Body of pancreas (tissue), 4 donors: ENCODE measurements around the gene TCF12. TPM values are rescaled to one million over a fixed set of nuclear protein-coding genes. Genes with fewer than 3 reads are reported as not detected.

Experiments used
- ATAC-seq: fragments of 150-250 bp; one replicate; pipeline ENCODE4 v1.9.1; 2016
- DNase-seq, 4 donors: peaks; one replicate each; pipeline ENCODE4 v3.0.0-alpha.2; 2019
- H3K27ac ChIP-seq, 4 donors: fragments of 200-600 bp; sonication (generic); 1 replicate in 3 of 4; 2 replicates in 1 of 4; pipeline versions ENCODE4 v1.5.1 to v1.6.1; 2016 to 2019; ENCODE audit warnings: mild to moderate bottlenecking in 1 of 4, mixed read lengths in 1 of 4, moderate library complexity in 1 of 4
- H3K27me3 ChIP-seq, 2 donors: fragments of 200-600 bp; sonication (generic); one replicate each; pipeline ENCODE4 v1.6.0; 2016; ENCODE audit warnings: mild to moderate bottlenecking in 1 of 2
- H3K36me3 ChIP-seq, 2 donors: fragments of 200-600 bp; sonication (generic); replicated peaks in 1 of 2; 2 replicates each; pipeline ENCODE4 v1.5.1; 2016; ENCODE audit warnings: low read depth in 2 of 2; ENCODE audit not compliant: insufficient read depth in 1 of 2
- H3K4me1 ChIP-seq: fragments of 200-600 bp; sonication (generic); one replicate; pipeline ENCODE4 v1.6.0; 2016
- H3K4me3 ChIP-seq, 2 donors: fragments of 200-600 bp; sonication (generic); 1 replicate in 1 of 2; 2 replicates in 1 of 2; pipeline ENCODE4 v1.5.1; 2016 to 2019
- H3K9me3 ChIP-seq, 3 donors: fragments of 200-600 bp; sonication (generic); 1 replicate in 2 of 3; 2 replicates in 1 of 3; pipeline ENCODE4 v1.5.1; 2016
- POLR2A ChIP-seq, 3 donors: fragments of 450-650 bp; IDR thresholded peaks; one replicate each; pipeline ENCODE4 v1.6.1; 2016; ENCODE audit warnings: antibody characterized with exemption in 3 of 3, mild to moderate bottlenecking in 2 of 3
- WGBS, 2 donors: methylation state at CpG; one replicate each; pipeline ENCODE4 v1.1.5; 2017; 5-methylcytosine and 5-hydroxymethylcytosine counted together
- intact Hi-C: fragments of 100-400 bp; cut with DNase I; formaldehyde crosslinking; loops from one replicate; pipeline ENCODE4 v1.15.1; 2023
- total RNA-seq, 2 donors: library from RNA; depleted of rRNA; stranded (reverse); fragments of >200 nt; gene quantifications; one replicate each; pipeline ENCODE4 v1.1.0, GENCODE V29; 2016
- TF ChIP-seq, protein P1 (sequence below), 7 experiments: fragments of 450-650 bp in 4 of 7; fragments of 200-600 bp in 3 of 7; sonication (generic) in 3 of 7; IDR thresholded peaks; one replicate each; pipeline ENCODE4 v1.5.1; 2016 to 2019; ENCODE audit warnings: antibody characterized with exemption in 7 of 7

Gene TCF12
- total RNA-seq, 2 donors from 2014 or later: 27.2 to 49.4 TPM

DNA sequence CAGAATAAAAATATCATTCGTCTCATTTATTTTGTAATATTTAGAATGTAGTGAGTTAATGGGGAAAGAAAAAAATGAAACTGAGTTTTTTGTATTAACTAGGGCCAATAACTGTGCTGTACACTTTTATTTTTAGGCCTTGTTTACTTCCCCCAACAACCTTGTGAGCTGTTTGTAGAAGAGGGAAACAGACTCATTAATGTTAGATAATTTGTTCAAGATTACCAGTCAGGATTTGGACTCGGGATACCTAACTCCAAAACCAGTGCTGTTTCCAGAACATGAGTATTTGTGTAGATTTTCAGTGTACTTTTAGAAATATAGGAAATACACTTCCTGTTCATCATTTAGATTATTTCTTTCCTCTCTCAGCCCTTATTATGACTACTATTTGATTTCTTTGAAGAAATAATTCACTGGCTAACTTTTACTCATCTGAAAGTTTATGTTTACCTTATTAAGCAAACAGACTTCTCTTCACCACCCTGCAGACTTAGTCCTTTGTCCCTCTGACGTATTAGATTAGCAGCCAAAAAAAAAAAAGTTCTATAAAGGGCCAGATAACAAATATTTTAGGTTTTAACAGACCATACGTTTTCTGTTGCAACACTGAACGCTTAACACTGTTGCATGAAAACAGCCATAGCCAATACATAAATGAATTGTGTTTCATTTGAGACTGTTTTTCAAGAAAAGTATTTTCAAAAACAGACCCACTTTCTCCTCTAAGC, 265.3 kb downstream of the TCF12 start:
- no peak for TF ChIP-seq POLR2A (IDR thresholded peaks at IDR 0.05)
- TF ChIP-seq, protein P1, sequence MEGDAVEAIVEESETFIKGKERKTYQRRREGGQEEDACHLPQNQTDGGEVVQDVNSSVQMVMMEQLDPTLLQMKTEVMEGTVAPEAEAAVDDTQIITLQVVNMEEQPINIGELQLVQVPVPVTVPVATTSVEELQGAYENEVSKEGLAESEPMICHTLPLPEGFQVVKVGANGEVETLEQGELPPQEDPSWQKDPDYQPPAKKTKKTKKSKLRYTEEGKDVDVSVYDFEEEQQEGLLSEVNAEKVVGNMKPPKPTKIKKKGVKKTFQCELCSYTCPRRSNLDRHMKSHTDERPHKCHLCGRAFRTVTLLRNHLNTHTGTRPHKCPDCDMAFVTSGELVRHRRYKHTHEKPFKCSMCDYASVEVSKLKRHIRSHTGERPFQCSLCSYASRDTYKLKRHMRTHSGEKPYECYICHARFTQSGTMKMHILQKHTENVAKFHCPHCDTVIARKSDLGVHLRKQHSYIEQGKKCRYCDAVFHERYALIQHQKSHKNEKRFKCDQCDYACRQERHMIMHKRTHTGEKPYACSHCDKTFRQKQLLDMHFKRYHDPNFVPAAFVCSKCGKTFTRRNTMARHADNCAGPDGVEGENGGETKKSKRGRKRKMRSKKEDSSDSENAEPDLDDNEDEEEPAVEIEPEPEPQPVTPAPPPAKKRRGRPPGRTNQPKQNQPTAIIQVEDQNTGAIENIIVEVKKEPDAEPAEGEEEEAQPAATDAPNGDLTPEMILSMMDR (IDR thresholded peaks at IDR 0.05): no peak
- no peaks in the 10 kb centered on the region for H3K27me3 ChIP-seq
- WGBS, 2 donors: 26 to 30% methylated on average over 5 of the region's 5 CpGs
- no peak for ATAC-seq
- H3K36me3 ChIP-seq: no peaks in the 10 kb centered on the region
- H3K4me3 ChIP-seq: no peak overlapping the region
- peaks cover 11% of the 10 kb centered on the region for H3K4me1 ChIP-seq
- H3K9me3 ChIP-seq: no peaks in the 10 kb centered on the region
- DNase-seq: no peak
- intact Hi-C loops: no loop called here
- no peak overlapping the region for H3K27ac ChIP-seq

DNA sequence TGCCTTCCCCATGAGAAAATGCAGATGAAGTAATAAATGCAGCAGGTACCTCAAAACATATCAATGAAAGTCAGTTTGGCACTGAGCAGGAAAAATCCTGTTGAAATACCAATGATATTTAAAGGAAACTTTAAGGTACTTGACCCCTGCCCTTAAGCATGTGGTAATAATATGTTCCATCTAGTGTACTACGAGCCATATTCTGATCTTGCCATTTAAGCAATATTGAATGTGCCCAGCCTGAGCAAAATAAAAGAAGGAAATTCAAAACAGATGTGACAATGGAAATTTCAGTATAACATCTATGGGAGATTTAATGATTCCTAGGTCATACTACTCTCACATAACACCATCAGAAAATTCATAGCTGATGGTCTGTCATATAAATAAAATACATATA, 266.1 kb downstream of the TCF12 start:
- ATAC-seq: no peak
- 66 to 92% methylated on average over 1 of the region's 1 CpG for WGBS, 2 donors
- H3K4me3 ChIP-seq: no peak overlapping the region
- no peaks in the 10 kb centered on the region for H3K36me3 ChIP-seq
- H3K27ac ChIP-seq: no peak overlapping the region
- no peaks in the 10 kb centered on the region for H3K27me3 ChIP-seq
- intact Hi-C loops: no loop called here
- TF ChIP-seq, protein P1 (IDR thresholded peaks at IDR 0.05): no peak
- no peak for TF ChIP-seq POLR2A (IDR thresholded peaks at IDR 0.05)
- peaks cover 11% of the 10 kb centered on the region for H3K4me1 ChIP-seq
- H3K9me3 ChIP-seq: no peaks in the 10 kb centered on the region
- DNase-seq: no peak

DNA sequence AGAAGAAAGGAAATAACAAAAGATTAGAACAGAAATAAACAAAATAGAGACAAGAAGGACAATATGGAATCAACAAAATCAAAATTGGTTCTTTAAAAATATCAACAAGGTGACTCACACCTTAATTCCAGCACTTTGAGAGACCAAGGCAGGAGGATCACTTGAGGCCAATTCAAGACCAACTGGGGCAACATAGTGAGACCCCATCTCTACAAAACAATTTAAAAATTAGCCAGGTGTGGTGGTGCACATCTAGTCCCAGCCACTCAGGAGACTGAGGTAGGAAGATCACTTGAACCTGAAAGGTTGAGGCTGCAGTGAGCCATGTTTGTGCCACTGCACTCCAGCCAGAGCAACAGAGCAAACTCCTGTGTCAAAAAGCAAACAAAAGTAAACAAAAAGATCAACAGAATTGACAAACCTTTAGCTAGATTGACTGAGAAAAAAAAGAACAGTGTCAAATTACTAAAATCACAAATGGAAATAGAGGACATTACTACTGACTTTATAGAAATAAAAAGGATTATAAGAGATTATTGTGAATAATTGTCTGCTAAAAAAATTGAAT, 267.1 kb downstream of the TCF12 start:
- TF ChIP-seq, protein P1 (IDR thresholded peaks at IDR 0.05): no peak
- TF ChIP-seq POLR2A (IDR thresholded peaks at IDR 0.05): no peak

DNA sequence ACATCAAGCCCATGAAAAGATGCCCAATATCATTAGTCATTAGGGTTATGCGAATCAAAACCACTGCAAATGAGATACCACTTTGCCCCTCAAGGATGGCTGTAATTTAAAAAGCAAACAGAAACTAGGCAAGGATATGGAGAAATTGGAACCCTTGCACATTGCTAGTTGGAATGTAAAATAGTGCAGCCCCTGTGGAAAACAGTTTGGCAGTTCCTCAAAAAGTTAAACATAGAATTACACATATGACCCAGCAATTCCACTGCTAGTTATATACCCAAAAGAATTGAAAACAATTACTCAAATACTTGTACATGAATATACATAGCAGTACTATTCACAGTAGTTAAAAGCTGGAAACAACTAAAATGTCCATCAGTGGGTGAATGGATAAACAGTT, 271.0 kb downstream of the TCF12 start:
- peaks cover under 1% of the 10 kb centered on the region for H3K4me1 ChIP-seq
- intact Hi-C loops: no loop called here
- H3K4me3 ChIP-seq: no peak overlapping the region
- H3K36me3 ChIP-seq: peaks cover 0 to 7% of the 10 kb centered on the region in 2 donors
- no peaks in the 10 kb centered on the region for H3K27me3 ChIP-seq
- TF ChIP-seq, protein P1 (IDR thresholded peaks at IDR 0.05): no peak
- no peak for TF ChIP-seq POLR2A (IDR thresholded peaks at IDR 0.05)
- no peak for DNase-seq
- ATAC-seq: no peak
- 88 to 96% methylated on average over 1 of the region's 1 CpG for WGBS, 2 donors
- no peak overlapping the region for H3K27ac ChIP-seq
- no peaks in the 10 kb centered on the region for H3K9me3 ChIP-seq

More for the DNA sequence above, 267.1 kb downstream of the TCF12 start:
- Histone ChIP-seq H3K36me3 (no peaks in the 10 kb centered on the region), H3K27ac (no peak overlapping the region), H3K4me1 (peaks cover 11% of the 10 kb centered on the region), H3K4me3 (no peak overlapping the region), H3K9me3 (no peaks in the 10 kb centered on the region), H3K27me3 (no peaks in the 10 kb centered on the region)
- intact Hi-C loops: no loop called here
- DNase-seq (no peak), ATAC-seq (no peak)

DNA sequence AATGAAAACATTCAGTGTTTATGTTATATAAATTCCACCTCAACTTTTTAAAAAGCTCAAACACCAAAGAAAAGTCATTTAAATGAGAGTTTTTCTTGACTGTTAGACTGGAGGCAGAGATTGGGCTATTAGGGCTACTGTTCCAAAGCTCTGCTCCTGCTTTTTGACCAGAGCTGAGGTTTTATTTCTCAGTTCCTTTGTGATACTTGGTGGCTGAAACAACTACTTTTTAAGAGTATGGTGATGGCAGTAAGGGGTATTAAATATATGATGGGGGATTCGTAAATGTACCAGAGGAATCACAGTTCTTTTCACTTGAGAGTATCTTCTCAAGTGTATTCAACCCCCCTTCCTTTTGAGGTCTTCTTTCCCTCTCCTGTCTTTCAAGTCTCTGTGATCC, 271.8 kb downstream of the TCF12 start:
- ATAC-seq (no peak), DNase-seq (no peak)
- Histone ChIP-seq H3K27me3 (no peaks in the 10 kb centered on the region), H3K27ac (no peak overlapping the region), H3K4me1 (no peaks in the 10 kb centered on the region), H3K9me3 (no peaks in the 10 kb centered on the region), H3K4me3 (no peak overlapping the region), H3K36me3 (peaks cover 0 to 7% of the 10 kb centered on the region in 2 donors)
- 95 to 96% methylated on average over 1 of the region's 1 CpG for WGBS, 2 donors
- TF ChIP-seq, protein P1 (IDR thresholded peaks at IDR 0.05): no peak
- TF ChIP-seq POLR2A (IDR thresholded peaks at IDR 0.05): no peak
- intact Hi-C loops: no loop called here
